ENCODE results near the gene UCKL1.
"Not testable (repeated sequence)": the region's sequence is repeated elsewhere in the genome, so short reads cannot be mapped to it uniquely, and the experiment has no call there.

Gene UCKL1

GRCh38 chr20:63942969-63943807, 13.0 kb downstream of the UCKL1 start:
- DNase-seq, result no peak

- no peak for DNase-seq
Observed at GRCh38 chr20:63942250-63942951, 13.8 kb downstream of the UCKL1 start.

- DNase-seq, result no peak
Observed at GRCh38 chr20:63941282-63942081, 14.7 kb downstream of the UCKL1 start.

GRCh38 chr20:63940472-63941266, 15.5 kb downstream of the UCKL1 start:
- no peak for DNase-seq

GRCh38 chr20:63940071-63940471, 16.1 kb downstream of the UCKL1 start:
- DNase-seq, result no peak

GRCh38 chr20:63939061-63939935, 16.9 kb downstream of the UCKL1 start:
- no peak for DNase-seq

GRCh38 chr20:63937596-63937995, 18.6 kb downstream of the UCKL1 start:
- DNase-seq, result no peak

- DNase-seq, result no peak
Observed at GRCh38 chr20:63935447-63935846, 20.8 kb downstream of the UCKL1 start.

GRCh38 chr20:63934271-63935068, 21.7 kb downstream of the UCKL1 start:
- no peak for DNase-seq

- DNase-seq, result no peak
Observed at GRCh38 chr20:63933646-63934045, 22.6 kb downstream of the UCKL1 start.

- DNase-seq, result no peak
Observed at GRCh38 chr20:63932606-63933160, 23.5 kb downstream of the UCKL1 start.

- DNase-seq, result no peak
Observed at GRCh38 chr20:63931735-63932134, 24.5 kb downstream of the UCKL1 start.

GRCh38 chr20:63930971-63931553, 25.2 kb downstream of the UCKL1 start:
- DNase-seq, result no peak

GRCh38 chr20:63929473-63929883, 26.7 kb downstream of the UCKL1 start:
- not testable (repeated sequence) for DNase-seq

GRCh38 chr20:63929071-63929470, 27.1 kb downstream of the UCKL1 start:
- DNase-seq, result no peak

- DNase-seq, result no peak
Observed at GRCh38 chr20:63926298-63926697, 29.9 kb downstream of the UCKL1 start.

GRCh38 chr20:63924241-63924640, 32.0 kb downstream of the UCKL1 start:
- no peak for DNase-seq

GRCh38 chr20:63923651-63924050, 32.6 kb downstream of the UCKL1 start:
- no peak for DNase-seq

- no peak for DNase-seq
Observed at GRCh38 chr20:63920226-63920625, 36.0 kb downstream of the UCKL1 start.

- DNase-seq, result no peak
Observed at GRCh38 chr20:63919130-63919529, 37.1 kb downstream of the UCKL1 start.
